SK-N-SH treated with all-trans-retinoic acid at 6 μM for 48 hours (cell line): ENCODE measurements around the gene ADCY5.

Source experiments
- ISL1 ChIP-seq: fragments of 250-450 bp; sonication (Bioruptor Pico); IDR thresholded peaks from 2 replicates; pipeline ENCODE4 v2.1.2; 2022; ENCODE audit warnings: mild to moderate bottlenecking, moderate library complexity
- SNAI2 ChIP-seq: fragments of 250-450 bp; sonication (Bioruptor Pico); IDR thresholded peaks from 2 replicates; pipeline ENCODE4 v1.5.0; 2020; ENCODE audit warnings: mild to moderate bottlenecking, moderate library complexity
- TOX ChIP-seq: fragments of 250-450 bp; sonication (Bioruptor Pico); IDR thresholded peaks from 2 replicates; pipeline ENCODE4 v1.8.0; 2021; ENCODE audit warnings: mild to moderate bottlenecking, moderate library complexity, borderline replicate concordance
- ZFP3 ChIP-seq: fragments of 250-450 bp; sonication (Bioruptor Pico); IDR thresholded peaks from 2 replicates; pipeline ENCODE4 v1.5.0; 2020; ENCODE audit warnings: mild to moderate bottlenecking, moderate library complexity

DNA sequence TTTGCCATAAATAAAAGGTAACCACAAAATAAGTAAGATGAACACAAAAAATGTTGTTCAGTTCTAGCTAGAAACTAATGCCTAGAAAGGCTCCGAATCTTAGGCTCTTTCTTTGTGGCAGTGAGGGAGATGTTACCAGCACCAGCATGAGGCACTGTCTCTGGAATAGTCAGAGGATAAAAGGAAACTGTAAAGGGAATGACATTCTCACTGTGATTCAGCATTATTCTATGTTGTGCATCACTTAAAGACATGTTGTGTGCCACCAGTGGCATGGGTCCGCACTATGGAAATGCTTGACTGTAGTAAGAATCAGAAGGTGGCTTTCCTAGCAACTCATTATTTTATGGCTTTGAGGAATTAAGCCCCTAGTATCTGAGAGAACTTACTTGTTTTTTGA, 176.3 kb downstream of the ADCY5 start:
- no peak for TF ChIP-seq TOX (CRISPR knock-in tag)
- no peak for TF ChIP-seq ZFP3 (CRISPR knock-in tag)
- no peak for TF ChIP-seq SNAI2
- no peak for TF ChIP-seq ISL1 (CRISPR knock-in tag)
